Stomach (tissue), 4 donors: Measurements from ENCODE around the gene RING1.

ENCODE experiments used
- CTCF ChIP-seq, 7 experiments: fragments of 450-650 bp in 4 of 7; fragments of 200-600 bp in 3 of 7; sonication (generic) in 3 of 7; IDR thresholded peaks; one replicate each; pipeline ENCODE4 v1.5.1; 2016 to 2019; ENCODE audit warnings: antibody characterized with exemption in 7 of 7, control low read depth in 2 of 7, mild to moderate bottlenecking in 1 of 7
- EP300 ChIP-seq: sonication (generic); formaldehyde crosslinking; IDR thresholded peaks from one replicate; pipeline ENCODE4 v1.6.1; 2017; ENCODE audit warnings: antibody characterized with exemption
- POLR2A ChIP-seq, 4 donors: fragments of 450-650 bp; IDR thresholded peaks; one replicate each; pipeline ENCODE4 v1.6.1; 2016; ENCODE audit warnings: antibody characterized with exemption in 4 of 4, control low read depth in 2 of 4, mild to moderate bottlenecking in 1 of 4, moderate library complexity in 1 of 4

GRCh38 chr6:33254591-33254990 is 46.3 kb downstream of the RING1 start:
- TF ChIP-seq EP300 = no peak
- no peak for TF ChIP-seq CTCF (IDR thresholded peaks at IDR 0.05)
- TF ChIP-seq POLR2A (IDR thresholded peaks at IDR 0.05) = no peak
